Muscle layer of duodenum (tissue), 2 donors: Measurements from ENCODE around the gene NCOA1.

ENCODE experiments used
- H3K27ac ChIP-seq: one replicate; pipeline ENCODE4 v1.7.0; 2013; ENCODE audit warnings: mild to moderate bottlenecking, low read length
- H3K27me3 ChIP-seq: one replicate; pipeline ENCODE4 v1.7.0; 2013; ENCODE audit warnings: low read depth, mild to moderate bottlenecking, control low read depth, low read length
- H3K36me3 ChIP-seq, 2 donors: one replicate each; pipeline ENCODE4 v1.7.0; 2013; ENCODE audit warnings: low read length in 2 of 2, control low read depth in 1 of 2, mild to moderate bottlenecking in 1 of 2; ENCODE audit not compliant: insufficient read depth in 2 of 2, control insufficient read depth in 1 of 2
- H3K4me1 ChIP-seq, 2 donors: one replicate each; pipeline ENCODE4 v1.7.0; 2013; ENCODE audit warnings: low read length in 2 of 2, mild to moderate bottlenecking in 2 of 2, control low read depth in 1 of 2, moderate library complexity in 1 of 2; ENCODE audit not compliant: insufficient read depth in 2 of 2, control insufficient read depth in 1 of 2
- H3K4me3 ChIP-seq, 2 donors: one replicate each; pipeline ENCODE4 v1.7.0; 2013; ENCODE audit warnings: low read length in 2 of 2, low read depth in 1 of 2, mild to moderate bottlenecking in 1 of 2
- H3K9me3 ChIP-seq, 2 donors: one replicate each; pipeline ENCODE4 v1.7.0; 2013; ENCODE audit warnings: low read length in 2 of 2, control low read depth in 1 of 2, mild to moderate bottlenecking in 1 of 2; ENCODE audit not compliant: control insufficient read depth in 1 of 2
- donor health status: healthy.

NCOA1 gene

DNA sequence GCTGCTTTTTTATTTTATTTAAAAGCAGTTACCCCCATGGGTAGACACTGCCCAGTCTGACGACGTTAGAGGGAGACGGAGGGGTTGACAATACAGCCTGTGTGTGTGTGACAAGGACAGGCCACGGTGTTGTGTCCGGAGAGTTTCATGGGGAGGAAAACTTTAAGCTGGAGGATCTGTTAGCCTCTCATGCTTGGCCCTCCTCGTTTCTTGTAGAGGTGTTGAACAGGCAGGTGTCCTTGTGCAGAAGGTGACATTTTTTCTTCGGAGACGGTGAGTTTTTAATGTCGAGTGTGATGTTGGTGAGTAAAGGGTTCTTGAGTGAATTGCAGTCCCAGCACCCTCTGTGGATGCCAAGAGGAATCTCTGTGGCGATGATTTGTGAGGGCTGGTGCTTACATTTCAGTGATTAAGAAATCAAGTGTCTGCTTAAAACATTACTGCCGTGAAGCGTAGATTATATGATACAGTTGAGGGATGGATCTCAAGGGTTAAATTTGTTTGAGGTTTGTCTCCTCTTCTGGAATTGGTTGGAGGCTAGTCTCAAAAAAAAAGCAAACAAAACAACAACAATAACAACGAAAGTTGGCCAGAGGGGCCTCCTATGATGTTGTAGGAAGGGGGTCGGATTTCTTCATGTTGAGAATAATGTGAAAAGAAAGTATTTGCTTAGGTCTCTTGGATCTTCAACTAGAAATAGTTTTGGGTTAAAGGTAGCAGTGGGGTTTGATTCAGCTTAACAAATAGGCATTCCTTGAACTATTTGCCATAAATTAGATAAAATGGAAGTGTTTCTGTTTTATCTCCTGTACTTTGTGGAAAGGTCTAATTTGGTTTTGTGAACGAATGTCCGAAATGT lies 1.6 kb downstream of the NCOA1 start:
- peak overlapping the region; percentile 79 for H3K27ac ChIP-seq
- H3K36me3 ChIP-seq: no peaks in the 10 kb centered on the region
- H3K27me3 ChIP-seq: no peaks in the 10 kb centered on the region
- no peaks in the 10 kb centered on the region for H3K9me3 ChIP-seq
- H3K4me1 ChIP-seq: peaks cover 16 to 31% of the 10 kb centered on the region in 2 donors
- H3K4me3 ChIP-seq: peak overlapping the region; percentile 75 to 85

GRCh38 chr2:24493713-24494112 lies 2.7 kb downstream of the NCOA1 start:
- Histone ChIP-seq H3K9me3 (no peaks in the 10 kb centered on the region), H3K4me1 (peaks cover 16 to 31% of the 10 kb centered on the region in 2 donors), H3K27ac (no peak overlapping the region), H3K36me3 (no peaks in the 10 kb centered on the region), H3K27me3 (no peaks in the 10 kb centered on the region), H3K4me3 (peak overlapping the region; percentile 75 to 85)

DNA sequence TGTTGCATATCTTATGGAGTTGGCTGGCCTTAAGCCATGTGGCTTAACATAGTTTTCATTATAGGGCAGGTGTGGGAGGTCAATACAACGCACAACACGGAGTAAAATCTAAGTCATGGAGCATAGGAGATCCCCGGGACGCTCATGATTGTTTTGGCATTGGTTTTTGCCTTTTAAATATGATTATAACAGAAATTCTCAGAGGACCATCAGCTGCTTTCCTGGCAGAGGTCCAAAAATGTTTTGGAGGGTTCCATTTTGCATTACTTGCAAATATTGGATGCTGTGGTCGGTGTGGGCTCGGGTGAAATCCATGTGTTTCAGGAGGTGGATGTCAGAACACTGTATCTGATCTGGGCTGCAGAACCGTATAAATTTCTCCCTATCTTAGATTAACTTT lies 3.4 kb downstream of the NCOA1 start:
- H3K9me3 ChIP-seq: no peaks in the 10 kb centered on the region
- peaks cover 16 to 34% of the 10 kb centered on the region in 2 donors for H3K4me1 ChIP-seq
- no peaks in the 10 kb centered on the region for H3K36me3 ChIP-seq
- no peak overlapping the region for H3K4me3 ChIP-seq
- H3K27ac ChIP-seq: no peak overlapping the region
- no peaks in the 10 kb centered on the region for H3K27me3 ChIP-seq

DNA sequence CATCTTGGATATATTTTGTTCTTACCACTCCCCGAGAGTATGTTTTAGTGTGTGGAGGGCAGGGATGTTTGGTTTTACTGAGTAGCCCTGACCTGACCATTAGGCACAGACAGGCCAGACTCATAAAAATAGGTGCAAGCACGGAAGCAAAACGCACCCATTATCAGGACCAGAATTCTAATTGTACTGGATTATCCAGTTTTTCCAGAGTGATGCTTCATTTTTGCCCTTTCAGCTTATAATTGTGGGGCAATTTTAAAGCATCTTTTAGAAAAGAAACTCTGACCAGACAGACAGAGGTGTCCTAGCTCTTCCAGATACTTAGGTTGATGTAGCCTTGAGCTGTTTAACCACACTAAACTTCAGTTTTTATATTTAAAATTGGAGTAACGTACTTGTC lies 4.4 kb downstream of the NCOA1 start:
- Histone ChIP-seq H3K4me3 (no peak overlapping the region), H3K27me3 (no peaks in the 10 kb centered on the region), H3K9me3 (no peaks in the 10 kb centered on the region), H3K27ac (no peak overlapping the region), H3K36me3 (no peaks in the 10 kb centered on the region), H3K4me1 (peaks cover 16 to 32% of the 10 kb centered on the region in 2 donors)

- no peaks in the 10 kb centered on the region for H3K9me3 ChIP-seq
- no peaks in the 10 kb centered on the region for H3K27me3 ChIP-seq
- no peak overlapping the region for H3K4me3 ChIP-seq
- H3K4me1 ChIP-seq: peaks cover 16 to 36% of the 10 kb centered on the region in 2 donors
- no peaks in the 10 kb centered on the region for H3K36me3 ChIP-seq
- no peak overlapping the region for H3K27ac ChIP-seq
Observed at GRCh38 chr2:24496959-24497358, 5.9 kb downstream of the NCOA1 start.

DNA sequence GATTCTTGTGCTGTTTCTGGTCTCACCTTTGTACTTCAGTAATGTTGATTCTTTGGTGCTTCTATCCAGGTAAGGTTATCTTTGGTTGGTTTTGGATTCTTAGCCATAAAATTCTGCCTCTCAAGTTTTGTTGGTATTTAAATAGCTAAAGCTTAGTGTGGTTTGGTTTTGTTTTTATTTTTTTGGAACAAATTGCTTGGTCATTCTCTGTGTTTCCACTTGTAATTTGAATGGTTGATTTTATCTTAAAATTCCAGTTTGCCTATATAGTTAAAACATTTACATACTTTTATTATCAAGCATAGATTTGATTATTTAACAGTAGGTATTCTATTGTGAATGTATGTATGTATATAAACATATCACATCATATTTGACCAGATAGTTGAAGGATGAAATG lies 6.6 kb downstream of the NCOA1 start:
- Histone ChIP-seq H3K27ac (no peak overlapping the region), H3K9me3 (no peaks in the 10 kb centered on the region), H3K27me3 (no peaks in the 10 kb centered on the region), H3K36me3 (no peaks in the 10 kb centered on the region), H3K4me3 (no peak overlapping the region), H3K4me1 (peaks cover 15 to 31% of the 10 kb centered on the region in 2 donors)

GRCh38 chr2:24498121-24498520 lies 7.1 kb downstream of the NCOA1 start:
- H3K36me3 ChIP-seq: no peaks in the 10 kb centered on the region
- H3K4me3 ChIP-seq: no peak overlapping the region
- H3K27ac ChIP-seq: no peak overlapping the region
- H3K9me3 ChIP-seq: no peaks in the 10 kb centered on the region
- H3K4me1 ChIP-seq: peaks cover 11 to 27% of the 10 kb centered on the region in 2 donors
- no peaks in the 10 kb centered on the region for H3K27me3 ChIP-seq

DNA sequence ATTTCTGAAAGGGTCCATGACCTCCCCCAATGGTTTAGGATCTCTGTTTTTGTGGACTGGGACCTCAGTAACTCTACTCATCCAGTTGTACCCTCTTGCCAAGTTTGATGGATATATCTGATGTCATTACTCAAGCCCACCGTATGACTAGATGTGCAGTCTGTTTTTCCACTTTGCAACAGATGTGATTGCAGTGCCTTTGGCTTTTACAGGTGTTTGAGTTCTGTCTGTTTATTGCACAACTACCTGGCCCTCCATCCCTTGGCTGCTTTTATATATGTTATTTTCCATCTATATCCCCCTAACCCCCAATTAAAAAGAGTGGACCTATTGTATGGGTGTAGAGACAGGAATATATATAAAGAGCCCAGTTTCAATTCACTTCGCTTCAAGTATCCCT lies 10.8 kb downstream of the NCOA1 start:
- no peak overlapping the region for H3K4me3 ChIP-seq
- no peaks in the 10 kb centered on the region for H3K9me3 ChIP-seq
- H3K4me1 ChIP-seq: peaks cover 0 to 20% of the 10 kb centered on the region in 2 donors
- no peaks in the 10 kb centered on the region for H3K36me3 ChIP-seq
- H3K27me3 ChIP-seq: no peaks in the 10 kb centered on the region
- H3K27ac ChIP-seq: no peak overlapping the region

DNA sequence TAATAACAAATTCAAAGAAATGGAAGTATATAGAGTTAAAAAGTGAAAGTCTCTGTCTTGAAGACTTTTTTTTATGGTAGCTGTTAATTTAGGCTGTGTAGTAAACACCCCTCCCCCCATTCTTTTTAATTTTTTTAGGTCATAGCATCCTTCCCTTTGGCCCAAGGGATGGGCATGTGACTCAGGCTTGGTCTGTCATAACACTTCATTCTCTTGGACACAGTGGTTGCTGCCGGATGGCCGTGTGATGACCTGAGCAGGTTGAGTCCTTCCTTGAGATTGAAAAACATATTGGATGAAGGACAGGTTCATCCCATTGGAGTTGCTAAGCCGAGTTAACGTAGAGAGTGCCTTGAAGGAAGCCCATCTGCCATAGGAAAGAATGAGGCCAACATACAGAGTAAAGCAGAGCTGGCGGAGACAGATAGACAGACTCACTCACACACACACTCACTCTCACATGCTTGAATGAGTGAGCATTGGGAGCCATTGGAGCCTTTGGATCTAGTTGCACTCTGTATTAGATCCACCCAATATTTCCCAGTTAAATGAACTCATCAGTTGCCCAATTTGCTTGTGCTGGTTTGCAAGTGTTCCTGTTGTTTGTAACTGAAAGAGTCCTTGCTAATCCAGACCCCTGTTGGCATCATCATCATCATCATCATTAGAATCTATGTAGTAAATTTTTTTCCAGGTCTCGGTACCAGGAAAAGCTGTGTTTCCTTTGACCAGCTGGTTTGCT lies 14.7 kb downstream of the NCOA1 start:
- Histone ChIP-seq H3K27ac (no peak overlapping the region), H3K27me3 (no peaks in the 10 kb centered on the region), H3K4me1 (peaks cover 5 to 12% of the 10 kb centered on the region in 2 donors), H3K4me3 (no peak overlapping the region), H3K36me3 (no peaks in the 10 kb centered on the region), H3K9me3 (no peaks in the 10 kb centered on the region)

DNA sequence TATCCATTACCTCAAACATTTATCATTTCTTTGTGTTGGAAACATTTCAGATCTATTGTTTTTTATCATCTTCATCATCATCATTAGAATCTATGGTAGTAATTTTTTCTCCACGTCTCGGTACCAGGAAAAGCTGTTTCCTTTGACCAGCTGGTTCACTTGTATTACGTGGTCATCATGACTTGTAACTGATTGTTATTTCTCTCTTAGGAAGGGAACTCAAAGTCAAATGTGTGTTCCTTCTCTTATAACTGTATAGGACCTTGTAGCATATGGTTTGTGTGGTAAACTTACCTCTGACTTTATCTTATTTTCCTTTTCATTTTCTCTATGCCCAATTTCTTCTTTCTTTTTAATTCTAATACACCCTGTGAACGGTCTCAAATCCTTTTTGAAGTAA lies 16.5 kb downstream of the NCOA1 start:
- Histone ChIP-seq H3K36me3 (no peaks in the 10 kb centered on the region), H3K9me3 (no peaks in the 10 kb centered on the region), H3K4me1 (peaks cover 5 to 13% of the 10 kb centered on the region in 2 donors), H3K27ac (no peak overlapping the region), H3K27me3 (no peaks in the 10 kb centered on the region), H3K4me3 (no peak overlapping the region)

DNA sequence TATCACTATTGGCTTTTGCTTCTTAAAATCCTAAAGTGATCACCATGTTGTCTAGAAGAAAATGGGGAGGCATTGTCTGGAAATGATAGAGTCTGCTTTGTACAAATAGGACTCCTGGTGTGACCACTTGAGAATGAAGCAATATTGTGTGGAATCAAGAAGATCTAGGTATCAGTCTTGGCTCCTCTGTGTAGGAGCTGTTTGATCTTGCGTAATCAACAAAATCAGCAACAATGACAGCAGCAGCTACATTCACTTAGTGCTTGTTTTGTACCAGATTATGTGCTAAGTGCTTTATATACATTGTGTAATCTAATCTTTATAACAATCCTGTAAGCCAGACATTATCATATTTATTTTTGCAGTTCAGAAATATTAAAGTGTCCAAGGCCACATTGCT lies 17.8 kb downstream of the NCOA1 start:
- peaks cover 5 to 26% of the 10 kb centered on the region in 2 donors for H3K4me1 ChIP-seq
- no peaks in the 10 kb centered on the region for H3K36me3 ChIP-seq
- H3K27me3 ChIP-seq: no peaks in the 10 kb centered on the region
- H3K9me3 ChIP-seq: no peaks in the 10 kb centered on the region
- no peak overlapping the region for H3K4me3 ChIP-seq
- no peak overlapping the region for H3K27ac ChIP-seq
